AG09309 (cell line): ENCODE results near the gene GNAS.

Experiments used
- DNase-seq: peaks from one replicate; pipeline ENCODE4 v3.0.0-alpha.2; 2010; ENCODE audit warnings: low read depth
- H3K4me3 ChIP-seq: 2 replicates; pipeline ENCODE4 v1.5.1; 2011; ENCODE audit warnings: mild to moderate bottlenecking, low read depth, low read length, moderate library complexity; ENCODE audit not compliant: control insufficient read depth
- TF ChIP-seq, protein P1 (sequence below): IDR thresholded peaks from 2 replicates; pipeline ENCODE4 v1.5.1; 2011; ENCODE audit warnings: mild to moderate bottlenecking, low read depth, low read length, inconsistent platforms; ENCODE audit not compliant: insufficient read depth, control insufficient read depth; ENCODE audit errors: missing control alignments

GNAS gene

DNA sequence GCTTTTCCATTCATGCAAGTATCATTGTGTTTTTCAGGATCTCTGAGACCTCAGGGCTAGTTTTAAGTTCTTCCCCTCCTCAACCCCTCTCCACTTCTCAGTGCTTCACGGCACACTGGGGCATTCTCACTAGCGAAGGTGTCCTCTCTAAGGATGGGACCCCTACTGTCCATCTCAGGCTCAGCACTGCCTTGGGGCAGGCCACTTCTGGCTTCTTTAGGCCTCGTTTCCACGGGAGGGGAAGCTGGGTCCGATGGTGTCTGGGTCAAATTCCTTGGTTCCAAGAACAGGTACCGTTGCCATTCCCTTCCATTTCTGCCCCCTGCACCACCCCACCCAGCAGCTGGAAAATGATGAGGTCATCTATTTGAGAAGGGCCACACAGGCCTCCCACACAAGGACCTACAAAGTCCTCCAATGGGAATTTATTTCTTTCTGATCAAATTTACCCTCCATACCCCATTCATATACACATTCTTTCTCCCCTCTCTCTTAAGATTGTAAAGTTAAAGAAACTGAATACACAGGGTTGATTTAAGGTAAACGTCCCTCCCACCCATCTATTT is 17.2 kb downstream of the GNAS start:
- H3K4me3 ChIP-seq = no peak overlapping the region
- TF ChIP-seq, protein P1, sequence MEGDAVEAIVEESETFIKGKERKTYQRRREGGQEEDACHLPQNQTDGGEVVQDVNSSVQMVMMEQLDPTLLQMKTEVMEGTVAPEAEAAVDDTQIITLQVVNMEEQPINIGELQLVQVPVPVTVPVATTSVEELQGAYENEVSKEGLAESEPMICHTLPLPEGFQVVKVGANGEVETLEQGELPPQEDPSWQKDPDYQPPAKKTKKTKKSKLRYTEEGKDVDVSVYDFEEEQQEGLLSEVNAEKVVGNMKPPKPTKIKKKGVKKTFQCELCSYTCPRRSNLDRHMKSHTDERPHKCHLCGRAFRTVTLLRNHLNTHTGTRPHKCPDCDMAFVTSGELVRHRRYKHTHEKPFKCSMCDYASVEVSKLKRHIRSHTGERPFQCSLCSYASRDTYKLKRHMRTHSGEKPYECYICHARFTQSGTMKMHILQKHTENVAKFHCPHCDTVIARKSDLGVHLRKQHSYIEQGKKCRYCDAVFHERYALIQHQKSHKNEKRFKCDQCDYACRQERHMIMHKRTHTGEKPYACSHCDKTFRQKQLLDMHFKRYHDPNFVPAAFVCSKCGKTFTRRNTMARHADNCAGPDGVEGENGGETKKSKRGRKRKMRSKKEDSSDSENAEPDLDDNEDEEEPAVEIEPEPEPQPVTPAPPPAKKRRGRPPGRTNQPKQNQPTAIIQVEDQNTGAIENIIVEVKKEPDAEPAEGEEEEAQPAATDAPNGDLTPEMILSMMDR = no peak
- no peak for DNase-seq

DNA sequence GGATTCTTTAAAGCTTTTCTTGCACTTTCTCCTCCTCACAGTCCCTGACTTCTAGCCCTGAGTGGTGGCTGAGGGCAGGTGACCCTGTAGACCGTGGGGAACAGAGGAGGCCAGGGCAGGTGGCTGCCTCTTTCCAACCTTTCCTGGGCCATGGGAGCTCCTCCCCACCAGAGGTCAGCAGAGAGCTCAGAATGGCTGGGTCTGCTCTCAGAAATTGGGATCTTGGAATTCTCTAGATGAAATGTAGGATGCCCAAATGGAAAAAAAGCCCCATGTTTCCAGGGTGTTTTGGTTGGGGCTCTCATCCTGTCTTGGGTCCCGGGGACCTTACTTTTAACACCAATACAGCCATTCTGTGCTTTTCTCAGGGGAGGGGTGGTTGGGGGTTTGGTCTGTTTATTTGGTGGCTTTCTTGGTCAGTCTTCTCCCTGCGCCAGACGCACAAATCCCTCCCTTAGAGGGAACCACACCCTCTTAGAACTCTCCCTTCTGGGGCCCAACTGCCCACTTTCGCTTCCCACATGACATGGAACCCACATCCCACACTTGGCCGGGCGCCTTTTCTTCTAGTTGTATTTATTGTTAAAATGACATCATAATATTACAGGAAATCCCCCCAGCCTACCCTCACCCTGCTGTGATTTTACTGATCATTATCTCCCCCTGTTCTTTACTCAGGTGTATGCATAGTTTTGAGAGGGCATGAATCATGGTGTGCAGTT is 17.9 kb downstream of the GNAS start:
- TF ChIP-seq, protein P1 = peak; percentile 97
- H3K4me3 ChIP-seq = no peak overlapping the region
- DNase-seq = no peak

DNA sequence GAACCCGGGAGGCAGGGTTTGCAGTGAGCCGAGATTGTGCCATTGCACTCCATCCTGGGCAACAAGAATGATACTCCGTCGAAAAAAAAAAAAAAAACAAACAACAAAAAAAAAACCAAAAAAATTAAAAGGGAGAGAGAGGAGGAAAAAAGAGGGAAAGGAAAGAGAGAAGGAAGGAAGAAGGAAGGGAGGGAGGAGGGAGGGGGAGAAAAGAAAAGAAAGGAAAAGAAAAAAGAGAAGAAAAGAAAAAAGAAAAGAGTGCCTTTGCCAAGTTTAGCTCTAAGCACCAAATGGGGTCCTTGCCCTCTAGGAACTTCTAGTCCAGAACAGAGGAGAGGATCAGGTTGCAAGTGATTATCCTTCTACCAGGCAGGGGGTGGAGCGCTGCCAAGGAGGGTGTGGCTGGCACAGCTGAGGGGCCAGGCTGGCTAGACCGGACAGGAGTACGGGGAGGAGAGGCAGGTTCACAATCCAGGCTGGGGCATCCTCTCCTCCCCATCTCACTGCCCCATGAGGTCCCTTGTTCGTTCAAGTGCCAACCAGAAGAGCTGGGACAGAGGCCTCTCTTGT is 19.1 kb downstream of the GNAS start:
- no peak for DNase-seq
- TF ChIP-seq, protein P1 = no peak
- no peak overlapping the region for H3K4me3 ChIP-seq

DNA sequence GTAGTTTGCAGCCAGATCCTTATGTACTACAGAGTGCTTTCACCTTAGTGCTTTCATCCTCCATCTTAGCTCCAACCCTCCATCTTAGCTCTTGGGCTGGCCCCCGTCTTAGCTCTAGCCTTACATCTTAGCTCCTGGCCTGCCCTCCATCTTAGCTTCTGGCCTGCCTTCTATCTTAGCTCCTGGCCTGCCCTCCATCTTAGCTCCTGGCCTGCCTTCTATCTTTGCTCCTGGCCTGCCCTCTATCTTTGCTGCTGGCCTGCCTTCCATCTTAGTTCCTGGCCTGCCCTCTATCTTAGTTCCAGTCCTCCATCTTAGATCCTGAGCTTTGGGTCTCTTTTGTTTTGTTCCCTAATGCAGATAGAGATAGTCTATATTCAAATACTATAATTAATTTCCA is 22.0 kb downstream of the GNAS start:
- TF ChIP-seq, protein P1 = no peak
- no peak overlapping the region for H3K4me3 ChIP-seq
- no peak for DNase-seq

DNA sequence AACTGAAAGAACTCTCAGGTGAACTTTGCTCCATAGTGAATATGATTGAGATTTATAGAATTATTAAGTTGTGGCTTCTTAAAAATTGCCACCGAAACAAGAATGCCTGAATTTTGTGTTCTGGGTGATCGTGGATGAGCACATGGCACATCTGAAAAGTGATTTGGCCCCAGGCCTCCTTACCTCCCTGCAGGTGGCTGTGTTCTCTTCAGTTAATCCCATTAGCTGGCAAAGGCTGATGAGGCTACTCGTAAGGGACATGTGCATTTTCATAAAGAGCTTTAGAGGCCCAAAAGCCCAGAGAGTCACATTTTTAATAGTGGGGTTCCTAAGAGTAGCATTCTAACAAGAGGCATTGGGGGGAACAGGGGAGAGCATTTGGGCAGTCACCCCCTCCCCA is 22.6 kb downstream of the GNAS start:
- no peak overlapping the region for H3K4me3 ChIP-seq
- TF ChIP-seq, protein P1 = no peak
- no peak for DNase-seq

DNA sequence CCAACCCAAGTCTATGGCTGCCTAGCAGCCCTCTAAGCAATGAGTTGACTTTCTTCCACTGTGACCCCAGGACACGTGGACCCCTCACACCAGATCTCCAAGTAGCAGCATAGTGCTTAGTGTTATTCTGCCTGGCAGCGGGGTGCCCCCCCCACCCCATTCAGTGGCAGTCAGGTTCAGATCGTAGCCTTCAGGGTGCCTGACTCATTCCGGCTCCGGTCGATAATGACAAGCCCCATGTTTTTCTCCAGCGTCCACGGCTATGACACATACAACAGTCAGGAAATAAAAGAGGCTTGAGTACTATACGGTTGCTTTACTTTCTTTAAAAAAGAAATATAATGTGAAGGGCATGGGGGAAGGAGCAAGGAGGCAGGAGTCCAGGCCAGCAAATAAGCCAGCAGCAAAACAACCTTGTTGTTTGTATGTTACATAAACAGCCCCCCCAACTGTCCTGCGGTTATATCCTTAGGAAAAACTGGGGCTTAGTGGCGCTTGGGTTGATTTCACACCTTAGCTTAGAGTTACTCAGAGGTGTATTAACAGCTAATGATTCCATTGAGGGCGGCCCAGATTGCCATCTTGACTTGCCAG is 23.1 kb downstream of the GNAS start:
- no peak for DNase-seq
- TF ChIP-seq, protein P1 = no peak

More for the DNA sequence above, 23.1 kb downstream of the GNAS start:
- H3K4me3 ChIP-seq = no peak overlapping the region
